Hypothalamus (tissue), 51 donors: ENCODE measurements around the gene TMEM225B.
"Not testable (repeated sequence)": the region's sequence is repeated elsewhere in the genome, so short reads cannot be mapped to it uniquely, and the experiment has no call there.

Source experiments
- DNase-seq, 51 donors: peaks; one replicate each; lab custom pipeline; 2025; lab: John Stamatoyannopoulos, UW

The TMEM225B gene, protein sequence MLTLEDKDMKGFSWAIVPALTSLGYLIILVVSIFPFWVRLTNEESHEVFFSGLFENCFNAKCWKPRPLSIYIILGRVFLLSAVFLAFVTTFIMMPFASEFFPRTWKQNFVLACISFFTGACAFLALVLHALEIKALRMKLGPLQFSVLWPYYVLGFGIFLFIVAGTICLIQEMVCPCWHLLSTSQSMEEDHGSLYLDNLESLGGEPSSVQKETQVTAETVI

DNA sequence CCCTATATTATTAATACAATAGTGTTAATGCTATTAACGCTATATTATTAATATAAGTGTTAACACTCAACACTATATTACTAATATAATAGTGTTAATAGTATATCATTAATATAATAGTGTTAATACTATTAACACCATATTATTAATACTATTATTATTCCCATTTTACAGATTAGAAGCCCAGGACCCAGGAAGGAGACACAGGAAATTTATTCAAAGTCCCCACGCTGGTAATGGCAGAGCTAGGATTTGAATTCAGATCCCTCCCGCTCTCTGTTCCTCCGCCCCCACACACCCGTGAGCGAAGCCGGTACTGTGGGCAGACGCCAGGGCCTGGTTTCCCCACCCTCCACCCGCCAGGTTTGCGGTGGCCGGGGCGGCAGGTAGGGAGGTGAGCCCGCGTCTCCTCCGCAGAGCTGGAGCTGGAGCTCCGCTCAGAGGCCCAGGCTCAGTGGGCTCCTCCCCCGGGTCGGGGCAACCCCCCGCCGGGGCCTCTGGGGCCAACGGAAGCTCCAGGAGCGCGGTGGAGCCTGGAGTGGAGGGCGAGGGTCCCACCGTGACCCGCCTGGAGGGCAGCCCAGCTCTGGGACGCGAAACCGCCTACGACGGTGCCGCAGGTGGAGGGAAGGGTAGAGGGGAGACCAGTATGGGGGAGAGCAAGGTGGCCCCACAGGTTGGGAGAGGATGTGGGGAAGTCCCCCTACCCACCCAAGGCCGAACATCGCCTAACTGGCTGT lies at the start of gene TMEM225B:
TMEM225B (plus strand) TSS at position 506 of the 740 bp plus-strand sequence. CDS start 6,122 bp downstream, outside the sequence.
- DNase-seq = no peak

DNA sequence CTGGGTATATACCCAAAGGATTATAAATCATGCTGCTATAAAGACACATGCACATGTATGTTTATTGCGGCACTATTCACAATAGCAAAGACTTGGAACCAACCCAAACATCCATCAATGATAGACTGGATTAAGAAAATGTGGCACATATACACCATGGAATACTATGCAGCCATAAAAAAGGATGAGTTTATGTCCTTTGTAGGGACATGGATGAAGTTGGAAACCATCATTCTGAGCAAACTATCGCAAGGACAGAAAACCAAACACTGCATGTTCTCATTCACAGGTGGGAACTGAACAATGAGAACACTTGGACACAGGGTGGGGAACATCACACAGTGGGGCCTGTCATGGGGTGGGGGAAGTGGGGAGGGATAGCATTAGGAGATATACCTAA lies 48.5 kb upstream of the TMEM225B start:
- not testable (repeated sequence) for DNase-seq

DNA sequence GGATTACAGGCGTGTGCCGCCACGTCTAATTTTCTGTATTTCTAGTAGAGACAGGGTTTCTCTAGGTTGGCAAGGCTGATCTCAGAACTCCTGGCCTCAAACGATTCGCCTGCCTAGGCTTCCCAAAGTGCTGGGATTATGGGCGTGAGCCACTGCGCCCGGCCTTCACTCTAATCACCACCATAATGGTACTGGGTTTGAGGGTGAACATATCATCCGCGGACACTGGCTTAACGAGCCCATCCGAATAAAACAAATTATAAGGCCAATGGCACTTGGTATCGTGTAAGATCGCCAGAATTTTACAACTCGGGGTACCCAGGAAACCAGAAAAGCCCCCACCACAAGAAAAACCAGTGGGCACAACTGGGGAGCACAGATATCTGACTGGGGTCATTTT lies 46.7 kb upstream of the TMEM225B start:
- DNase-seq = no peak

DNA sequence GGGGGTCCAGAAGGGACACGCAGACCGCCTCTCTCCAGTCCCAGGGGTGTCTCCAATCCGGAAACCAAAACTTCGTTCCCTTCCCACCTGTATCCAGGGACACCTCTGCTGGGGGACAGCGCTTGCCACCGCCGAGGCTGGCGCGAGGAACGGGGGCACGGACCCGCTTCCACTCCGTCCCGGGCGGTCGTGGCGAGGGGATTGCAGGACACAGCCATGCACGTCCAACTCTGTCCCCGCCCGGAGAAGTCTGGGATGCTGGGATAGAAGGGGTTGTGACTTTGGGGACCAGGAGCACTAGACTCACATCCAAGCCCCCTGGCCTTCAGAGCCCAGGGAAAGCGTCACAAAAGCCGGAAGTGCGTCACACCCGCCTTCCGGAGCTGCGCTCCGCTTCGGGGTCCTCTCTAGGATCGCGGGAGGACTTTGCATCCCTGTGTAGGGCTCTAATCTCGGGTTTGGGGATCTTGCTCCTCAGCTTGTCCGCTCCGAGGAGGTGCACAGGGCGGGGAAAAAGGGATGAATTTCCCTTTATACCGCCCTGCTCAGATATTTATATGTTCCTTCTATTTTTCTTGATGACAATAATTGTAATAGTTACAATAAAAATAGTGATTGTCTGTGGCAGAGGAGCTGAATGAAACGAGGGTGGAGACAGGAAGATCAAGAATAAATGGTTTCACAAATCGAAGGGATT lies 46.2 kb upstream of the TMEM225B start, which contains the start of gene FAM200A:
FAM200A (minus strand) TSS at position 348 of the 697 bp plus-strand sequence. CDS start 3,707 bp downstream, outside the sequence.
- DNase-seq = peak; percentile 26 to 91 (median 79)

DNA sequence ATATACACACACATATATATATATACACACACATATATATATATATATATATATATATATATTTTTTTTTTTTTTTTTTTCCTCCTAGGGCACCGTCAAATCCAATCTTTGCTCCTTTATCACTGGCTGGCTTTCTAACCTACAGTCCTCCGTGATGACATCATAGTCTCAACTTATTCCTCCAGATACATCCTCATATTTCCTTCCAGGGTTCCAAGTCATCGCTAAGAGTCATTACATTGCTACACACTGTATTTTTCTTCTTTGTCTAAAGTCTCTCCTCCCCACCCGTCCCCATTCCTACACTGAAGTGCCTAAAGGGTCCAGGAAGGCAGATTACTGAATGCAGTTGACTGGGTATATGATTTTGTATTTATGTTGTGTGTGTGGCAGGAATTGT lies 45.0 kb upstream of the TMEM225B start:
- DNase-seq = no peak

DNA sequence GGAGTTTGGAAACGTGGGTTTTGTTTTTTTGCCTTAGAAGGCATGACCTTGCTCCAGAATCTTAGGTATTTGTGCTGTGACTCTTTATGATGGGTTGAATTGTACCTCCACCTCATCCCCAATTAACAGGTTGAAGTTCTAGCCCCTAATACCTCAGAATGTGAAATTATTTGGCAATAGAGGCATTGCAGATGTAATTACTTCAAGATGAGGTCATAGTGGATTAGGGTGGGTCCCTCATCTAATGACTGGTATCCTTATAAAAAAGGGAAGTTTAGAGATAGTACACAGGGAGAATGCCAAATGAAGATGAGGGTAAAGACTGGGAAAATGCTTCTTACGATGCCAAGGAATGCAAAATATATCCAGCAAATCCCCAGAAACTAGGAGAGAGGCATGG lies 43.1 kb upstream of the TMEM225B start:
- DNase-seq = no peak

DNA sequence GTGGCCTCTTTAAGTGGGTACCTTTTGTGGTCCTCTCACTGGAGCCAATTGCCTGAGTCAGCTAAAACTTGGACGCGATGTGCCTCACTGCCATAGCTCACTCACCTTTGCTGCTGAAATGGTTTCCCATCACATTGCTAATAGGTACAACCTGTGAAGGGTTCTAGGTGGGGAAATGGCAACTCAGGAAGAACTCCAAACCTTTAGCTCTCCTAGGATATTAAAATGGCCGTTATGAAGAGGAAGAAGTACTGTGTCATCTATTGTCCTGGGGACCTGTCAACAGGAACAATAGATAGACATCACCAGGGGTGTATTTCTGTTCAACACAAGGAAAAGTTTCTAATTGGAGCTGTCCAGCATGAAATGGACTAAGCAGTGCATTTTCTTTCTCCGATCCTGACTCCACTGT lies 40.9 kb upstream of the TMEM225B start:
- no peak for DNase-seq

DNA sequence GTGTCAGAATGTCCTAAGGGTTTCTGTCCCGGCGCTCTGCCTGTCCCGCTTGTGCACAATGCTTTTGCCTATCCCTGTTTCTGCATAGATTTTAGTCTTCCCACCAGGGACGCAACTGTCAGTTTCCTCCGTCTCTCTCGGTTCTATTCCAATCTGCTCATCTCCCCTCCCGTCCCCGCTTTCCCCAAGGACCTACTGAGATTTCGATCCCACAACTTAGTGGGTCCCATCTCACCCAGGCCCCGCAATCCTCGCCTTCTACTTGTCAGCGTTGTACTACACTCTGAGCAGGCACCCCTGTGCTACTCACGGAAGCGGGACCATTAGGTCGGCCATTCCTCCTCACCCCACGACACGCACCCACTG lies 40.1 kb upstream of the TMEM225B start:
- peak in 3 of 51 donors; percentile 62 to 69 (median 69) for DNase-seq

DNA sequence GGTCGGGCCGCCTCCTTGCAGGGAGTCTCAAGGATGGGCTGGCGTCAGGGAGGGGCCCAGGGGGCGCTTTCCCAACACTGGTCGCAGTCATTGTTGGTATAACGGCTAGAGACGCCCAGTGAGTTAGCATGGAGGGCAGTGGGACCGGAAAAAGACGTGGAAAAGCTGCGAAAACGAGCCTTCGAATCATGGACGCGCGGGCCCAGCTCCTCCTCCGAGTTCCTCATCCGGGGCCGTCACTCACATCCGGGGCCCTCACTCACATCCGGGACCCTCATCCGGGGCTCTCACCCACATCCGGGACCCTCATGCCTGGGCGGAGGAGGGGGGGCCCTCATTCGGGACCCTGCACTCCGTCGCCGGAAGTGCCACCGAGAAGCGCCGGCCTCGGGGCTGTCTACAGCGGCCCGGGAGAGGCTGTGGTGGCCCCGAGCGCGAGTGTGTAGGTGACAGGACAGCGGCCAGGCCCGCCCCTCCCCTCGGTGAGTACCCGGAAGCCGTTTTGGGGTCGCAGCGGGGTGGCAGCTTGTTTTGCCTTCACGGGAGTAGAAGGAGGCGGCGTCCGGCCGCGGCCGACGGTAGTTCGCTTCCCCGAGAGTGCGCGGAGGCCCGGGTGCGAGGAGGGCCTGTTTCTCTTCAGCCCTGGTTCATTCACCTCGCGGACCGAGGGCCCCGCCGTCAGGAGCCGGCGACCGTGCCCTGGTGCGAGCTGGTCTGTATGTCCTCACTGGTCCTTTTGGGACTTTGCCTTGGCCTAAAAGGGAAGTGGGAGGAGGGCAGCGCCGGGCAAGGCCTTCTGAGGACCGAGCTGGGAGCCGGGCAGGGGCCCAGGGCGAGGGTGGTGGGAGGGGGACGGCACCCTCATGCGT lies 39.5 kb upstream of the TMEM225B start, which contains the start of gene ZNF655:
ZNF655 (plus strand) TSS at position 337 of the 869 bp plus-strand sequence. CDS start 1,918 bp downstream, outside the sequence.
- peak; percentile 34 to 96 (median 87) for DNase-seq

DNA sequence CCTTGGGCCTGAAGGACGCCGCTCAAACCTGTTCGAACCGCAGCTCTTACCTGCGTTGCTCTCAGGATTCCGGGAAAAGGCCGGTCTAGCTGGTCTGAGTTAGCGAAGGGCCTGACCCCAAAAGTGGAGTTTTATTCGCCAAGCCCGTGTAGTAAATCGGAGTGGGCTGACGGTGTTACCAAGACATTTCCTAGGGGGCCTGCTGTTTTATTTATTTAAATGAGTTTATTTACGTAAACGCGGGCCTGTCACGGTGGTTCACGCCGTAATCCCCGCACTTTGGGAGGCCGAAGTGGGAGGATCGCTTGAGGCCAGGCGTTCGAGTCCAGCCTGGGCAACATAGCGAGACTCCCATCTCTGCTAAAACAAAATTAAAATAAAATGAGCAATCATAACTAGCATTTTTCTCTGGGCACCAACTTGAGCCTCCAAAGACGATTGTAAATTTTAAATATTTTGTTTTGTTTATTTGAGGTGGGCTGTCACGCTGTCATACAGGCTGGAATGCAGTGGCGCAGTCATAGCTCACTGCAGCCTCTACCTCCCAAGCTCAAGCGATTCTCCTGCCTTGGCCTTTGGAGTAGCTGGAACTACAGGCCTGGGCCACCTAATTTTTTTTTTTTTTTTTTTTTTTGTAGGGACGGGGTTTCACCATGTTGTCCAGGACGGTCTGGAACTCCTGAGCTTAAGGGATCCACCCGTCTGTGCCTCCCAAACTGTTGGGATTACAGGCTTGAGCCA lies 38.7 kb upstream of the TMEM225B start:
- DNase-seq = no peak

DNA sequence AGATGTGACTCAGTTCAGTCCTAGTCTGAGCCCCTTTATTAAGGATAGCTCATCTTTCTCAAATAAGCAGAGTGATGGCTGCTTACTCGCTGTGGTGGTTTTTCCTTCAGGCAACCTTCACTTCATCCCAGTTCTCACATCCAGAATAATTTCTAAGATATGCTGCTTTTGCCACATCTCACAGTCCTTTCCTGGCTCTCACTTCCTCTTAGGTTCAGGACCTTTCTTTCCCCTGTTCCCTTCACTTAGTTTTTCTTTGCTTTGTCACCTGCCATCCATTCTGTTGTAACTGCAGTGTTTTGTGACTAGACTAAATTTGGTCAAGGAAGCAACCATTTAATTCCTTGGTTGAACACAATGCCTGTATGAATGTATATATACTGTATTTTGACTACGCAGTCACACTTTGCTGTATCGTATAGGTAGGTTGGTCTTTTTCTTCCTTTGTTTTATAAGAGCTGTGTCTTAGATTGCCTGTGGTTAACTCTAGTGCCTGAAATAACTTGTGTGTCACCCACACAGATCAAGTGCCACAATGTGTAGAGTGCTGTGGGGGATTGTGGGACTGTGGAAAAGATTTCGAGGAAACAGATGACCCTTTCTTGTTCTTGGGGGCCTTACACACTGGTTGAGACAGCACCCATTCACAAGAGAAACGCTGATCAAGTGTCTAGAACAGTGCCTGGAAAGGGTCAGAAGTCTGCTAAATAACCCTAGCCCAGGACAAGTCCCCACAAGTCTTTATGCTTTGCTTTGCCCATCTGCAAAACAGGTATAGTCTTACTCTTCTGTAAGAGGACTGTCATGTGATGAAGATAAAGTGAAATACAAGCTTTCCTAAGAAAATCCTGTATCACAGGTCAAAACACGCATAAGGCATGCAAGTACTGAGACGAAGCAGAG lies 37.0 kb upstream of the TMEM225B start:
- DNase-seq = no peak

DNA sequence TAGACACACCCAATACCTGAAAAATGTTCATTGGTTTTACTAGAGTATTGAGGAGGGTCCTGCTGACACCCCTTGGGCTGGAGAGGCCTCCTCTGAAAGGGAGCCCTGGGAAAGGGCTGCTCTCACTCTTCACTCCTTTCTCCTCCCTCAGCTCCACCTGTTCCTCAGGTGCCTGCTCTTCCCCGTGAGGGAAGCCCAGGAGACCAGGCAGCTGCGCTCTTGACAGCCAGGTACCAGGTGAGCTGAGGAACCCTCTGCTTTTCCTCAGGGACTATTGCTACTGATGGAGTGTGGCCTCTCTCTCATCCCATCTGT lies 36.4 kb upstream of the TMEM225B start:
- DNase-seq = no peak

DNA sequence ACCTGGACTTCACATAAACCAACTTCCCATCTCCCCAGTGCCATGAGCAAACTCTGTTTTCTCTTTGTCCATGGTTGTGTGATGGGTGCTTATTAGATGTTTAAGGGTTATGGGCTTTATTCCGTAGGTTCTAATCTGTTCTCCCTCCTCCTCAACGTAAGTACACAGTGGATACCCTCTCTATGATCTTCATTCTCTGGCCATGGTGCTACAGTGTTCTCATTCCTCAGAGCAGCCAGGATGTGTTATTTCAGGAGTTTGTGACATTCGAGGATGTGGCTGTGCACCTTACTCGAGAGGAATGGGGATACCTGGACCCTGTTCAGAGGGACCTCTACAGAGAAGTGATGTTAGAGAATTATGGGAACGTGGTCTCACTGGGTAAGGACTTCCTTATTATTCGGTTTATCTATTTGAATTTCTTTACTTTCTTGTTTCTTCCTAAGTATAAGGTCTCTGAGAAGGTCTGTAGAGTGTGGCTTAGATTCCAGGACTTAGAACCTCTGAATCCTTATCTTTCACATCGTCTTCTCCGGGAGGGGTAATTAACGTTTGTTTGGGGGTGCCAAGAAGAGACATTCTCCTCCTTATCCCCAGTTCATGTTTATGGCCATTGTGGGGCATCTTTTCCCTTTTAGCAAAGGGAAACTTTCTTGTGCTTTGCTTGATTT lies 35.8 kb upstream of the TMEM225B start:
- DNase-seq = no peak

DNA sequence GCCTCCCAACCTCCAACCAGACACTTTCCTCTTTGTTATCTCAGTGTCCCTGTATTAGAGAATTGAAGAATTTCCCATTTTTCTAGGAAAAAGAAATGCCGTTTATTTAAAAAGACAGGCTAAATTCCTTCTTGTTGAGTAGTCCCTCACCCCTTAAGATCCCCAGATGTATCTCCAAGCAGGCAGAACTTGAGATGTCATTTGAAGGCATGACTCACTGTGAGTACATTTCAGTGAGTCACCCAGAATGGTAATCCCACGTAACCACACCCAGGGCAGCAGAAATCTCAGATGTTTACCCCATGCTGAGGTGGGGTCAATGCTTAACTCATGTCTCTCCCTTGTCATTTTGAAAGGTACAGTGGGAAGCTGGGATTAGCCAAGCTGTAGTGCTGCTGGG lies 35.2 kb upstream of the TMEM225B start:
- DNase-seq = peak in 3 of 51 donors; percentile 7 to 50 (median 27)

DNA sequence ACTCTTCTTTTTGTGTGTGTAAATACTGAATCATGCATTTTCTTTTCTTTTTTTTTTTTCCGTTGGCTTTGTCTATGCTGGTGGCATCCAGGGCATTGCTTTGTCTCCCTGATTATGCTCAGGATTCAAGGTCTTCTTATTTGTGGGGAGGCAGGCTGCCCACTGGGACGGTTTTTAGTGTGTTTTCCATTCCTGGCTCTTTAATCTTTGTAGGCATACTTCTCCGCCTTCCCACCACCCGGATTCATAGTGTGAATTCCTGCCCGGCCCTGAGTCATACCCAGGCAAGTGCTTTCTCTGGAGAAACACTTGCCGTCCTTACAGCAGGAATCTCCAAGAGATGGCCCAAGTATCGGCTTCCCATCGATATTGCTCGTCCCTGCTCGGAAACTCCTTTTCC lies 34.4 kb upstream of the TMEM225B start:
- DNase-seq = no peak

DNA sequence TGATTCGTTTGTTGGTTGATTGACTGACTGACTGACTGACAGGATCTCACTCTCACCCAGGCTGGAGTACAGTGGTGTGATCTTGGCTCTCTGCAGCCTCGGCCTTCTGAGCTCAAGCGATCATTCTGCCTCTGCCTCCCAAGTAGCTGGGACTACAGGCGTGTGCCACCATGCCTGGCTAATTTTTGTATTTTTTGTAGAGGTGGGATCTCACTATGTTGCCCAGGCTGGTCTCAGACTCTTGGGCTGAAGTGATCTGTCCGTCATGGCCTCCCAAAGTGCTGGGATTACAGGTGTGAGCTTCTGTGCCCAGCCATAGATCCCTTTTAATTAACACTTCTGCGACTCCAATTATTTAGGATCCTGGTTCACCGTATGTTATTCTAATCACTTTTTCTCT lies 29.3 kb upstream of the TMEM225B start:
- DNase-seq = not testable (repeated sequence)

DNA sequence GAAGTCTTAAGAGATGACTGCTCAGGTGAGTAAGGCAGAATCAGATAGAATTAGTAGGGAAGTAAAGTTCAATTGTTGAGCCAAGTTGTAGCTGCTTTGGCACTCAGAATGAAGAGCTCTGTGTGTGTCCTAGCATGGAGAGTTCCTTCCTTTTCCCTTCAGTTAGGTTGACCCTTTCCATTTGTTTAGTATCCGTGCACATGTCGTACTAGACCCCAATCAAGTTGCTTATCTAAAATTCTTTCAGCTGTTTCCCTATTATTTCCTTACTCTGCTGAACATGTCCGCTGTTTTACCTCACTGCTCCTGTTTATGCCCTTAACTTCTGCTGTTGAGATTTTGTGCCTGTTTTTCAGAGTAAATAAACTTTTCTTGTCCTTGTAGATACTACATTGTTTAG lies 26.3 kb upstream of the TMEM225B start:
- no peak for DNase-seq

DNA sequence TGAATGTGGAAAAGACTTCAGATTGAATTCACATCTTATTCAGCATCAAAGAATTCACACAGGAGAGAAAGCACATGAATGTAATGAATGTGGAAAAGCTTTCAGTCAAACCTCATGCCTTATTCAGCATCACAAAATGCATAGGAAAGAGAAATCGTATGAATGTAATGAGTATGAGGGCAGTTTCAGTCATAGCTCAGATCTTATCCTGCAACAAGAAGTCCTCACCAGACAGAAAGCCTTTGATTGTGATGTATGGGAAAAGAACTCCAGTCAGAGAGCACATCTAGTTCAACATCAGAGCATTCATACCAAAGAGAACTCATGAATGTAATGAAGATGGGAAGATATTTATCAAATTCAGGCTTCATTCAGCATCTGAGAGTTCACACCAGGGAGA lies 24.8 kb upstream of the TMEM225B start:
- DNase-seq = no peak
